Measurements from ENCODE around the gene C2CD3. TPM values are rescaled to one million over a fixed set of nuclear protein-coding genes. Genes with fewer than 3 reads are reported as not detected.

Gene C2CD3
- total RNA-seq, 1 donor from 2014 or later, result 25.2 TPM

- H3K4me1 Mint-ChIP-seq (ENCODE audit: unreplicated experiment), result peaks cover 23% of the 10 kb centered on the region
- H3K36me3 Mint-ChIP-seq (ENCODE audit: unreplicated experiment), result peaks cover 12% of the 10 kb centered on the region
- H3K27ac Mint-ChIP-seq (ENCODE audit: unreplicated experiment), result no peak overlapping the region
- no peaks in the 10 kb centered on the region for H3K9me3 Mint-ChIP-seq (ENCODE audit: unreplicated experiment)
- DNase-seq (ENCODE audit: extremely low spot score, unreplicated experiment), result no peak
- no peak overlapping the region for H3K4me3 Mint-ChIP-seq (ENCODE audit: unreplicated experiment)
- no peak for TF ChIP-seq CTCF (IDR thresholded peaks at IDR 0.05)
- no peaks in the 10 kb centered on the region for H3K27me3 Mint-ChIP-seq (ENCODE audit: unreplicated experiment)
These were observed 198.6 kb downstream of the C2CD3 start for GRCh38 chr11:73972187-73972586.

- peaks cover 23% of the 10 kb centered on the region for H3K4me1 Mint-ChIP-seq (ENCODE audit: unreplicated experiment)
- H3K27ac Mint-ChIP-seq (ENCODE audit: unreplicated experiment), result no peak overlapping the region
- H3K4me3 Mint-ChIP-seq (ENCODE audit: unreplicated experiment), result no peak overlapping the region
- TF ChIP-seq CTCF (IDR thresholded peaks at IDR 0.05), result no peak
- peaks cover 10% of the 10 kb centered on the region for H3K36me3 Mint-ChIP-seq (ENCODE audit: unreplicated experiment)
- DNase-seq (ENCODE audit: extremely low spot score, unreplicated experiment), result no peak
- no peaks in the 10 kb centered on the region for H3K27me3 Mint-ChIP-seq (ENCODE audit: unreplicated experiment)
- H3K9me3 Mint-ChIP-seq (ENCODE audit: unreplicated experiment), result no peaks in the 10 kb centered on the region
These were observed 199.6 kb downstream of the C2CD3 start for GRCh38 chr11:73971175-73971719.

GRCh38 chr11:73969991-73970800 is 200.6 kb downstream of the C2CD3 start:
- peaks cover 7% of the 10 kb centered on the region for H3K36me3 Mint-ChIP-seq (ENCODE audit: unreplicated experiment)
- H3K4me3 Mint-ChIP-seq (ENCODE audit: unreplicated experiment), result no peak overlapping the region
- H3K9me3 Mint-ChIP-seq (ENCODE audit: unreplicated experiment), result no peaks in the 10 kb centered on the region
- peaks cover 21% of the 10 kb centered on the region for H3K4me1 Mint-ChIP-seq (ENCODE audit: unreplicated experiment)
- no peak for TF ChIP-seq CTCF (IDR thresholded peaks at IDR 0.05)
- H3K27ac Mint-ChIP-seq (ENCODE audit: unreplicated experiment), result no peak overlapping the region
- H3K27me3 Mint-ChIP-seq (ENCODE audit: unreplicated experiment), result no peaks in the 10 kb centered on the region
- DNase-seq (ENCODE audit: extremely low spot score, unreplicated experiment), result no peak

- no peak for DNase-seq (ENCODE audit: extremely low spot score, unreplicated experiment)
- Mint-ChIP-seq H3K9me3 (ENCODE audit: unreplicated experiment) (no peaks in the 10 kb centered on the region), H3K27ac (ENCODE audit: unreplicated experiment) (no peak overlapping the region), H3K36me3 (ENCODE audit: unreplicated experiment) (no peaks in the 10 kb centered on the region), H3K27me3 (ENCODE audit: unreplicated experiment) (no peaks in the 10 kb centered on the region), H3K4me1 (ENCODE audit: unreplicated experiment) (peaks cover 22% of the 10 kb centered on the region), H3K4me3 (ENCODE audit: unreplicated experiment) (no peak overlapping the region)
- no peak for TF ChIP-seq CTCF (IDR thresholded peaks at IDR 0.05)
These were observed 201.7 kb downstream of the C2CD3 start for GRCh38 chr11:73969091-73969490.

- no peak for TF ChIP-seq CTCF (IDR thresholded peaks at IDR 0.05)
- no peaks in the 10 kb centered on the region for H3K36me3 Mint-ChIP-seq (ENCODE audit: unreplicated experiment)
- H3K4me3 Mint-ChIP-seq (ENCODE audit: unreplicated experiment), result no peak overlapping the region
- peaks cover 16% of the 10 kb centered on the region for H3K4me1 Mint-ChIP-seq (ENCODE audit: unreplicated experiment)
- H3K27me3 Mint-ChIP-seq (ENCODE audit: unreplicated experiment), result no peaks in the 10 kb centered on the region
- no peaks in the 10 kb centered on the region for H3K9me3 Mint-ChIP-seq (ENCODE audit: unreplicated experiment)
- H3K27ac Mint-ChIP-seq (ENCODE audit: unreplicated experiment), result no peak overlapping the region
- DNase-seq (ENCODE audit: extremely low spot score, unreplicated experiment), result no peak
These were observed 202.3 kb downstream of the C2CD3 start for GRCh38 chr11:73968356-73968966.

Data from osteocyte (in vitro differentiated cells).